WTC11 (cell line): ENCODE measurements around the gene DRD4. TPM values are rescaled to one million over a fixed set of nuclear protein-coding genes. Genes with fewer than 3 reads are reported as not detected.

Experiments
- ATAC-seq: fragments of 200-7000 bp; cut with Tn5 transposase; 2 replicates; pipeline ENCODE4 v1.10.0; 2021; ENCODE audit warnings: mild to moderate bottlenecking, moderate library complexity
- CTCF ChIA-PET: fragments of 300-600 bp; sonication (Branson Sonifier 250); formaldehyde crosslinking; loops from one replicate; lab custom pipeline; 2021; ENCODE audit warnings: antibody characterized with exemption; lab: Charles Lee
- POLR2A ChIA-PET: fragments of 350-600 bp; sonication (Branson Sonifier 250); formaldehyde crosslinking; loops from one replicate; lab custom pipeline; 2021; ENCODE audit warnings: antibody characterized with exemption; lab: Charles Lee
- DNase-seq: peaks from one replicate; pipeline ENCODE4 v3.0.0; 2021; ENCODE audit warnings: low spot score
- H3K27ac Mint-ChIP-seq: 2 replicates; pipeline ENCODE4 v1.8.0; 2021; ENCODE audit warnings: mixed read lengths
- H3K27me3 Mint-ChIP-seq: 2 replicates; pipeline ENCODE4 v1.8.0; 2021; ENCODE audit warnings: low read depth, mild to moderate bottlenecking, moderate library complexity, mixed read lengths
- H3K36me3 Mint-ChIP-seq: 2 replicates; pipeline ENCODE4 v1.8.0; 2021; ENCODE audit warnings: mixed read lengths
- H3K4me1 Mint-ChIP-seq: 2 replicates; pipeline ENCODE4 v1.8.0; 2022; ENCODE audit warnings: mixed read lengths
- H3K4me3 Mint-ChIP-seq: 2 replicates; pipeline ENCODE4 v1.8.0; 2021; ENCODE audit warnings: mild to moderate bottlenecking, moderate library complexity, mixed read lengths
- H3K9me3 Mint-ChIP-seq: 2 replicates; pipeline ENCODE4 v1.8.0; 2021; ENCODE audit warnings: mixed read lengths
- CBFB ChIP-seq: sonication (generic); formaldehyde crosslinking; IDR thresholded peaks from 2 replicates; pipeline ENCODE4 v1.8.1; 2022; ENCODE audit warnings: mild to moderate bottlenecking, low read depth, missing genetic modification reagents
- CDX4 ChIP-seq: fragments of 250-450 bp; sonication (Bioruptor Pico); IDR thresholded peaks from 2 replicates; pipeline ENCODE4 v1.9.0; 2021; ENCODE audit warnings: moderate library complexity, mild to moderate bottlenecking, inconsistent platforms, borderline replicate concordance
- CREM ChIP-seq: sonication (generic); formaldehyde crosslinking; IDR thresholded peaks from 2 replicates; pipeline ENCODE4 v1.8.1; 2022; ENCODE audit warnings: mild to moderate bottlenecking, missing genetic modification reagents, moderate library complexity
- ELF4 ChIP-seq: sonication (generic); formaldehyde crosslinking; IDR thresholded peaks from 2 replicates; pipeline ENCODE4 v1.8.1; 2022; ENCODE audit warnings: low read depth, mild to moderate bottlenecking, moderate library complexity, missing genetic modification reagents
- ESRRA ChIP-seq: sonication (generic); formaldehyde crosslinking; IDR thresholded peaks from 2 replicates; pipeline ENCODE4 v1.8.1; 2022; ENCODE audit warnings: mild to moderate bottlenecking, missing genetic modification reagents, borderline replicate concordance
- FOXP1 ChIP-seq: sonication (generic); formaldehyde crosslinking; IDR thresholded peaks from 2 replicates; pipeline ENCODE4 v1.8.0; 2022; ENCODE audit warnings: missing genetic modification reagents, mild to moderate bottlenecking, moderate library complexity, borderline replicate concordance
- FOXP4 ChIP-seq: sonication (generic); formaldehyde crosslinking; IDR thresholded peaks from 2 replicates; pipeline ENCODE4 v1.8.0; 2022; ENCODE audit warnings: mild to moderate bottlenecking, missing genetic modification reagents
- GRHL2 ChIP-seq: fragments of 250-450 bp; sonication (Bioruptor Pico); IDR thresholded peaks from 2 replicates; pipeline ENCODE4 v1.8.0; 2022; ENCODE audit warnings: mild to moderate bottlenecking, moderate library complexity; ENCODE audit not compliant: insufficient replicate concordance, severe bottlenecking
- HMGA2 ChIP-seq: fragments of 250-450 bp; sonication (Bioruptor Pico); IDR thresholded peaks from 2 replicates; pipeline ENCODE4 v1.4.0; 2021; ENCODE audit warnings: mild to moderate bottlenecking, moderate library complexity
- IRF1 ChIP-seq: sonication (generic); formaldehyde crosslinking; IDR thresholded peaks from 2 replicates; pipeline ENCODE4 v1.8.0; 2023; ENCODE audit warnings: missing genetic modification reagents
- IRF2 ChIP-seq: sonication (generic); formaldehyde crosslinking; IDR thresholded peaks from 2 replicates; pipeline ENCODE4 v1.8.0; 2022; ENCODE audit warnings: low read depth, missing genetic modification reagents, borderline replicate concordance
- JAZF1 ChIP-seq: fragments of 250-450 bp; sonication (Bioruptor Pico); IDR thresholded peaks from 2 replicates; pipeline ENCODE4 v1.9.0; 2021; ENCODE audit warnings: moderate library complexity, mild to moderate bottlenecking, inconsistent platforms
- KAT7 ChIP-seq: sonication (generic); formaldehyde crosslinking; IDR thresholded peaks from 2 replicates; pipeline ENCODE4 v1.8.1; 2023; ENCODE audit warnings: missing genetic modification reagents, mild to moderate bottlenecking, borderline replicate concordance
- MXD4 ChIP-seq: fragments of 250-450 bp; sonication (Bioruptor Pico); IDR thresholded peaks from 2 replicates; pipeline ENCODE4 v1.8.0; 2021; ENCODE audit warnings: mild to moderate bottlenecking, moderate library complexity, borderline replicate concordance
- NFYB ChIP-seq: sonication (generic); formaldehyde crosslinking; conservative IDR thresholded peaks from 2 replicates; pipeline ENCODE4 v1.8.0; 2022; ENCODE audit warnings: low read depth, missing genetic modification reagents
- NR3C1 ChIP-seq: sonication (generic); formaldehyde crosslinking; conservative IDR thresholded peaks from 2 replicates; pipeline ENCODE4 v1.8.1; 2023; ENCODE audit warnings: low read depth, mild to moderate bottlenecking, missing genetic modification reagents
- RELA ChIP-seq: sonication (generic); formaldehyde crosslinking; IDR thresholded peaks from 2 replicates; pipeline ENCODE4 v1.8.1; 2022; ENCODE audit warnings: missing genetic modification reagents, mild to moderate bottlenecking, borderline replicate concordance
- SMAD4 ChIP-seq: sonication (generic); formaldehyde crosslinking; IDR thresholded peaks from 2 replicates; pipeline ENCODE4 v1.8.0; 2022; ENCODE audit warnings: mild to moderate bottlenecking, missing genetic modification reagents
- STAT6 ChIP-seq: sonication (generic); formaldehyde crosslinking; conservative IDR thresholded peaks from 2 replicates; pipeline ENCODE4 v1.8.1; 2023; ENCODE audit warnings: mild to moderate bottlenecking, low read depth, missing genetic modification reagents, moderate library complexity
- TEAD4 ChIP-seq: sonication (generic); formaldehyde crosslinking; IDR thresholded peaks from 2 replicates; pipeline ENCODE4 v1.8.0; 2022; ENCODE audit warnings: mild to moderate bottlenecking, missing genetic modification reagents
- ZBTB21 ChIP-seq: sonication (generic); formaldehyde crosslinking; IDR thresholded peaks from 2 replicates; pipeline ENCODE4 v1.8.1; 2023; ENCODE audit warnings: mild to moderate bottlenecking, missing genetic modification reagents, borderline replicate concordance
- ZNF219 ChIP-seq: sonication (generic); formaldehyde crosslinking; IDR thresholded peaks from 2 replicates; pipeline ENCODE4 v1.8.0; 2023; ENCODE audit warnings: missing genetic modification reagents, mild to moderate bottlenecking, borderline replicate concordance
- ZNF512 ChIP-seq: sonication (generic); formaldehyde crosslinking; IDR thresholded peaks from 2 replicates; pipeline ENCODE4 v1.8.1; 2022; ENCODE audit warnings: missing genetic modification reagents, borderline replicate concordance
- total RNA-seq: library from RNA; stranded (reverse); gene quantifications from 3 replicates; pipeline ENCODE4 v1.2.3, GENCODE V29; 2021

Gene DRD4
- total RNA-seq, 1 experiment from 2014 or later: 3.7 TPM

GRCh38 chr11:626475-627307 lies 10.4 kb upstream of the DRD4 start, which contains the start of gene SCT:
TSS of gene SCT (minus strand) at chr11:627181. CDS start at chr11:627143, 38 bp downstream.
- Mint-ChIP-seq H3K4me3 (peak within 1 kb of the TSS; percentile 64), H3K27ac (no peak within 1 kb of the TSS), H3K4me1 (peaks cover 13% of the 10 kb centered on the region), H3K27me3 (peaks cover 27% of the 10 kb centered on the region), H3K9me3 (no peaks in the 10 kb centered on the region), H3K36me3 (no peaks in the 10 kb centered on the region)
- ChIA-PET CTCF (interaction anchor here (0.8 to 1.1 kb wide), 2 partner anchors 72 to 96 kb away, joined by 3 to 5 read pairs; no protein-coding TSS in a partner anchor), POLR2A (no interaction called here)
- no peak for TF ChIP-seq IRF1 (CRISPR knock-in tag)
- TF ChIP-seq JAZF1 (CRISPR knock-in tag): no peak
- no peak for TF ChIP-seq ZBTB21 (CRISPR knock-in tag)
- no peak for TF ChIP-seq RELA (CRISPR knock-in tag)
- DNase-seq: peak; percentile 33
- ATAC-seq: peak; percentile 16

GRCh38 chr11:627308-627576 lies 9.8 kb upstream of the DRD4 start:
- no peak for ATAC-seq
- H3K27me3 Mint-ChIP-seq: peaks cover 27% of the 10 kb centered on the region
- ChIA-PET CTCF (interaction anchor here (0.8 to 1.1 kb wide), 2 partner anchors 72 to 96 kb away, joined by 3 to 5 read pairs; no protein-coding TSS in a partner anchor), POLR2A (no interaction called here)
- no peaks in the 10 kb centered on the region for H3K36me3 Mint-ChIP-seq
- no peaks in the 10 kb centered on the region for H3K9me3 Mint-ChIP-seq
- H3K4me1 Mint-ChIP-seq: peaks cover 13% of the 10 kb centered on the region
- H3K4me3 Mint-ChIP-seq: peak overlapping the region; percentile 64; the same call in 1 of the 2 replicates
- TF ChIP-seq CBFB (CRISPR knock-in tag) (no peak), HMGA2 (CRISPR knock-in tag) (no peak), IRF2 (no peak), MXD4 (no peak), CREM (CRISPR knock-in tag) (no peak), ZNF512 (no peak), KAT7 (CRISPR knock-in tag) (no peak), NFYB (no peak), FOXP4 (CRISPR knock-in tag) (no peak), NR3C1 (CRISPR knock-in tag) (no peak), ZNF219 (no peak), FOXP1 (CRISPR knock-in tag) (no peak), ESRRA (CRISPR knock-in tag) (no peak), CDX4 (CRISPR knock-in tag) (no peak), ELF4 (CRISPR knock-in tag) (no peak), GRHL2 (CRISPR knock-in tag) (no peak), STAT6 (CRISPR knock-in tag) (no peak), TEAD4 (CRISPR knock-in tag) (no peak), IRF1 (CRISPR knock-in tag) (no peak), SMAD4 (CRISPR knock-in tag) (no peak)
- TF ChIP-seq, all 79 proteins: peak for 0
- no peak for DNase-seq
- no peak overlapping the region for H3K27ac Mint-ChIP-seq
